ENCODE measurements around the gene PDLIM5.

PDLIM5 gene

GRCh38 chr4:94409375-94409679 lies 42.4 kb upstream of the PDLIM5 start:
- no peak for TF ChIP-seq CTCF (IDR thresholded peaks at IDR 0.05; ENCODE audit: low read depth, low read length, poor library complexity, severe bottlenecking)
- no peak for TF ChIP-seq EZH2phosphoT487 (IDR thresholded peaks at IDR 0.05; ENCODE audit: borderline replicate concordance, low read length)
- Histone ChIP-seq H3K36me3 (ENCODE audit: control insufficient read depth, low read length) (no peaks in the 10 kb centered on the region), H3K27me3 (ENCODE audit: control insufficient read depth, low read length) (peaks cover 13% of the 10 kb centered on the region), H3K9me3 (ENCODE audit: control insufficient read depth, insufficient read depth, low read length) (no peaks in the 10 kb centered on the region), H4K20me1 (ENCODE audit: control insufficient read depth, insufficient read depth, low read depth, low read length) (no peaks in the 10 kb centered on the region), H3K27ac (ENCODE audit: low read depth, low read length) (no peak overlapping the region), H3K4me3 (ENCODE audit: low read length) (no peak overlapping the region), H3K79me2 (ENCODE audit: control insufficient read depth, low read length) (no peaks in the 10 kb centered on the region), H3K4me2 (ENCODE audit: low read length) (no peak overlapping the region), H3K9me2 (replicated peaks; ENCODE audit: control insufficient read depth, low read length) (no peaks in the 10 kb centered on the region), H3F3A (ENCODE audit: control insufficient read depth, insufficient read depth) (no peaks in the 10 kb centered on the region), H3K4me1 (ENCODE audit: control insufficient read depth, low read length) (no peaks in the 10 kb centered on the region)

GRCh38 chr4:94409962-94410361 lies 41.8 kb upstream of the PDLIM5 start:
- no peaks in the 10 kb centered on the region for H3K4me1 ChIP-seq (ENCODE audit: control insufficient read depth, low read length)
- no peak overlapping the region for H3K27ac ChIP-seq (ENCODE audit: low read depth, low read length)
- no peaks in the 10 kb centered on the region for H3K36me3 ChIP-seq (ENCODE audit: control insufficient read depth, low read length)
- peaks cover 13% of the 10 kb centered on the region for H3K27me3 ChIP-seq (ENCODE audit: control insufficient read depth, low read length)
- H3K4me3 ChIP-seq (ENCODE audit: low read length), result no peak overlapping the region
- TF ChIP-seq EZH2phosphoT487 (IDR thresholded peaks at IDR 0.05; ENCODE audit: borderline replicate concordance, low read length), result no peak
- no peaks in the 10 kb centered on the region for H3K79me2 ChIP-seq (ENCODE audit: control insufficient read depth, low read length)
- H3K4me2 ChIP-seq (ENCODE audit: low read length), result no peak overlapping the region
- no peaks in the 10 kb centered on the region for H4K20me1 ChIP-seq (ENCODE audit: control insufficient read depth, insufficient read depth, low read depth, low read length)
- no peaks in the 10 kb centered on the region for H3K9me2 ChIP-seq (replicated peaks; ENCODE audit: control insufficient read depth, low read length)
- H3F3A ChIP-seq (ENCODE audit: control insufficient read depth, insufficient read depth), result no peaks in the 10 kb centered on the region
- no peaks in the 10 kb centered on the region for H3K9me3 ChIP-seq (ENCODE audit: control insufficient read depth, insufficient read depth, low read length)

- no peaks in the 10 kb centered on the region for H3K9me3 ChIP-seq (ENCODE audit: control insufficient read depth, insufficient read depth, low read length)
- H3K4me2 ChIP-seq (ENCODE audit: low read length), result no peak overlapping the region
- H3K36me3 ChIP-seq (ENCODE audit: control insufficient read depth, low read length), result no peaks in the 10 kb centered on the region
- H3K27ac ChIP-seq (ENCODE audit: low read depth, low read length), result no peak overlapping the region
- no peaks in the 10 kb centered on the region for H3K79me2 ChIP-seq (ENCODE audit: control insufficient read depth, low read length)
- H3K4me1 ChIP-seq (ENCODE audit: control insufficient read depth, low read length), result no peaks in the 10 kb centered on the region
- TF ChIP-seq CTCF (IDR thresholded peaks at IDR 0.05; ENCODE audit: low read depth, low read length, poor library complexity, severe bottlenecking), result no peak
- peaks cover 13% of the 10 kb centered on the region for H3K27me3 ChIP-seq (ENCODE audit: control insufficient read depth, low read length)
- no peak overlapping the region for H3K4me3 ChIP-seq (ENCODE audit: low read length)
- no peaks in the 10 kb centered on the region for H3K9me2 ChIP-seq (replicated peaks; ENCODE audit: control insufficient read depth, low read length)
- no peaks in the 10 kb centered on the region for H4K20me1 ChIP-seq (ENCODE audit: control insufficient read depth, insufficient read depth, low read depth, low read length)
- no peaks in the 10 kb centered on the region for H3F3A ChIP-seq (ENCODE audit: control insufficient read depth, insufficient read depth)
Observed at GRCh38 chr4:94410678-94411206, 41.0 kb upstream of the PDLIM5 start.

GRCh38 chr4:94411296-94411695 lies 40.4 kb upstream of the PDLIM5 start:
- no peak overlapping the region for H3K27ac ChIP-seq (ENCODE audit: low read depth, low read length)
- no peak for TF ChIP-seq CTCF (IDR thresholded peaks at IDR 0.05; ENCODE audit: low read depth, low read length, poor library complexity, severe bottlenecking)
- no peak for TF ChIP-seq EZH2phosphoT487 (IDR thresholded peaks at IDR 0.05; ENCODE audit: borderline replicate concordance, low read length)
- H3K4me1 ChIP-seq (ENCODE audit: control insufficient read depth, low read length), result no peaks in the 10 kb centered on the region

More at GRCh38 chr4:94411296-94411695, 40.4 kb upstream of the PDLIM5 start:
- no peaks in the 10 kb centered on the region for H3F3A ChIP-seq (ENCODE audit: control insufficient read depth, insufficient read depth)
- H3K27me3 ChIP-seq (ENCODE audit: control insufficient read depth, low read length), result peaks cover 13% of the 10 kb centered on the region
- H3K79me2 ChIP-seq (ENCODE audit: control insufficient read depth, low read length), result no peaks in the 10 kb centered on the region
- H4K20me1 ChIP-seq (ENCODE audit: control insufficient read depth, insufficient read depth, low read depth, low read length), result no peaks in the 10 kb centered on the region
- H3K9me3 ChIP-seq (ENCODE audit: control insufficient read depth, insufficient read depth, low read length), result no peaks in the 10 kb centered on the region
- no peak overlapping the region for H3K4me2 ChIP-seq (ENCODE audit: low read length)
- H3K36me3 ChIP-seq (ENCODE audit: control insufficient read depth, low read length), result no peaks in the 10 kb centered on the region
- no peaks in the 10 kb centered on the region for H3K9me2 ChIP-seq (replicated peaks; ENCODE audit: control insufficient read depth, low read length)
- no peak overlapping the region for H3K4me3 ChIP-seq (ENCODE audit: low read length)
